ENCODE measurements around the gene CMTR1.

The CMTR1 gene

DNA sequence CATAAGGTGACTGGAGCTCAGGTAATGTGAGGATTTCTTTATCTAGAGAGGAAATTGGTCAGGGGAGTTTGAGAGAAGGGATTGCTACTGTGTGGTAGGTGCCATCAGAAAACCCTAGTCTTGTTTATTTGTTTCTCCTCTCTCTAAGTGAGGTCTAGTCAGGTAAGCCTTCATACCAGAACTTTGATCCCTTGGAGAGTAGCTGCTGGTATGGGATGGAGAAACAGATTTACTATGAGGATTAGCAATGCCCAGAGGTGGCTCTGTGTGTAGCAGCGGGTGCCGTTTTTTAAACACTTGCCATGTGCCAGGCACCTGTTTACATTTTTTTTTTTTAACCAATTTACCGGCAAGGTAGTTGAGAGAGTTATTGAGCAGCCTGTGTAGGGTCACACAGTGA, 19.5 kb downstream of the CMTR1 start:
- POLR2A ChIA-PET, result interaction anchor here (0.6 kb wide), 1 partner anchor 49 kb away, joined by 3 read pairs; no protein-coding TSS in a partner anchor
- Histone ChIP-seq H3K4me3 (ENCODE audit: low read depth, low read length) (no peak overlapping the region), H3K36me3 (ENCODE audit: control insufficient read depth in 2 of 2, insufficient read depth in 1 of 2, low read length in 2 of 2) (peaks cover 33 to 92% of the 10 kb centered on the region in 2 experiments), H3K4me1 (ENCODE audit: control insufficient read depth, insufficient read depth, low read length) (no peaks in the 10 kb centered on the region), H3K9me3 (ENCODE audit: control insufficient read depth, insufficient read depth, low read depth, low read length) (no peaks in the 10 kb centered on the region), H3K27ac (ENCODE audit: extremely low read depth, low read depth, low read length) (no peak overlapping the region)
- CTCF ChIA-PET, result interaction anchor here (1.3 to 1.4 kb wide), 3 partner anchors 8 to 240 kb away, joined by 4 read pairs; no protein-coding TSS in a partner anchor
- TF ChIP-seq ZFP69B (tag by site-specific recombination; IDR thresholded peaks at IDR 0.05), result no peak

DNA sequence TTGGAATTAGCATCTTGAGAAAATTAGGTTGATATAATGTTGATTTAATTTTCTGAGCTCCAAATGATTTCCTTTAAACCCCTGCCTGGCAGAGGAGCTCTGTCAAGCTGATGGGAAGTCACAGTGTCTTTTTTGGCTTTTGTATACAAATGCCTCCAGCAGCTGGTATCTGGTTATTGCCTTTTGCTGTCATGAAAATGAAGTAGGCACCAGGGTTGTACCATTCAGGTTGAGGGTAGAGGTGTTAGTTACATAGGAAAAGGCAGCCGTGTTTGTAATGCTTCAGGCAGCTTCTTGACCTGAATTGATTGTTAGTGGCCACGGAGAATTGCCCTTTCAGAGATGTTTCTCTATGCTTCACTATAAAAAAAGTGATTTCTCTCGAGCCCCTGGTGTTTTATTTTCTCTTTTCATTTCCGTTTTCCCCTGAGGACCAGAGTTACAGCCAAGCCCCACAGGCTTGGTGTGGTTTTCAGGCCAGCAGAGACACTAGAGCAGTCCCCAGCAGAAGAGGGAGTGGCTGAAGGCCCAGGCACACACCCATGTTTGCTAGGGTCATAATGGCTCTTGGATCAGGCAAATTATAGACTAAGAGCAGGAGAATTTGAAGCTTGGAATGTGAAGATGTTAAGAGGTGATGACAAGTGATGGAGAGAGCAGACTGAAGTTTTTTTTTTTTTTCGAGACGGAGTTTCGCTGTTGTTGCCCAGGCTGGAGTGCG, 21.6 kb downstream of the CMTR1 start:
- H3K9me3 ChIP-seq (ENCODE audit: control insufficient read depth, insufficient read depth, low read depth, low read length), result no peaks in the 10 kb centered on the region
- TF ChIP-seq ZNF19 (tag by site-specific recombination; IDR thresholded peaks at IDR 0.05; ENCODE audit: low read depth) (no peak), ZNF701 (tag by site-specific recombination; IDR thresholded peaks at IDR 0.05) (no peak), ZBTB7A (tag by site-specific recombination; IDR thresholded peaks at IDR 0.05; ENCODE audit: low read depth) (no peak), ZNF121 (tag by site-specific recombination; IDR thresholded peaks at IDR 0.05) (no peak), ZBTB21 (tag by site-specific recombination; IDR thresholded peaks at IDR 0.05) (no peak), ZNF266 (tag by site-specific recombination; IDR thresholded peaks at IDR 0.05; ENCODE audit: low read depth) (no peak), ZEB2 (tag by site-specific recombination; IDR thresholded peaks at IDR 0.05) (no peak)
- TF ChIP-seq, protein P1, sequence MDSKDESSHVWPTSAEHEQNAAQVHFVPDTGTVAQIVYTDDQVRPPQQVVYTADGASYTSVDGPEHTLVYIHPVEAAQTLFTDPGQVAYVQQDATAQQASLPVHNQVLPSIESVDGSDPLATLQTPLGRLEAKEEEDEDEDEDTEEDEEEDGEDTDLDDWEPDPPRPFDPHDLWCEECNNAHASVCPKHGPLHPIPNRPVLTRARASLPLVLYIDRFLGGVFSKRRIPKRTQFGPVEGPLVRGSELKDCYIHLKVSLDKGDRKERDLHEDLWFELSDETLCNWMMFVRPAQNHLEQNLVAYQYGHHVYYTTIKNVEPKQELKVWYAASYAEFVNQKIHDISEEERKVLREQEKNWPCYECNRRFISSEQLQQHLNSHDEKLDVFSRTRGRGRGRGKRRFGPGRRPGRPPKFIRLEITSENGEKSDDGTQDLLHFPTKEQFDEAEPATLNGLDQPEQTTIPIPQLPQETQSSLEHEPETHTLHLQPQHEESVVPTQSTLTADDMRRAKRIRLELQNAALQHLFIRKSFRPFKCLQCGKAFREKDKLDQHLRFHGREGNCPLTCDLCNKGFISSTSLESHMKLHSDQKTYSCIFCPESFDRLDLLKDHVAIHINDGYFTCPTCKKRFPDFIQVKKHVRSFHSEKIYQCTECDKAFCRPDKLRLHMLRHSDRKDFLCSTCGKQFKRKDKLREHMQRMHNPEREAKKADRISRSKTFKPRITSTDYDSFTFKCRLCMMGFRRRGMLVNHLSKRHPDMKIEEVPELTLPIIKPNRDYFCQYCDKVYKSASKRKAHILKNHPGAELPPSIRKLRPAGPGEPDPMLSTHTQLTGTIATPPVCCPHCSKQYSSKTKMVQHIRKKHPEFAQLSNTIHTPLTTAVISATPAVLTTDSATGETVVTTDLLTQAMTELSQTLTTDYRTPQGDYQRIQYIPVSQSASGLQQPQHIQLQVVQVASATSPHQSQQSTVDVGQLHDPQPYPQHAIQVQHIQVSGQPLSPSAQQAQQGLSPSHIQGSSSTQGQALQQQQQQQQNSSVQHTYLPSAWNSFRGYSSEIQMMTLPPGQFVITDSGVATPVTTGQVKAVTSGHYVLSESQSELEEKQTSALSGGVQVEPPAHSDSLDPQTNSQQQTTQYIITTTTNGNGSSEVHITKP (tag by site-specific recombination; IDR thresholded peaks at IDR 0.05), result peak; percentile 82
- TF ChIP-seq, protein P2, sequence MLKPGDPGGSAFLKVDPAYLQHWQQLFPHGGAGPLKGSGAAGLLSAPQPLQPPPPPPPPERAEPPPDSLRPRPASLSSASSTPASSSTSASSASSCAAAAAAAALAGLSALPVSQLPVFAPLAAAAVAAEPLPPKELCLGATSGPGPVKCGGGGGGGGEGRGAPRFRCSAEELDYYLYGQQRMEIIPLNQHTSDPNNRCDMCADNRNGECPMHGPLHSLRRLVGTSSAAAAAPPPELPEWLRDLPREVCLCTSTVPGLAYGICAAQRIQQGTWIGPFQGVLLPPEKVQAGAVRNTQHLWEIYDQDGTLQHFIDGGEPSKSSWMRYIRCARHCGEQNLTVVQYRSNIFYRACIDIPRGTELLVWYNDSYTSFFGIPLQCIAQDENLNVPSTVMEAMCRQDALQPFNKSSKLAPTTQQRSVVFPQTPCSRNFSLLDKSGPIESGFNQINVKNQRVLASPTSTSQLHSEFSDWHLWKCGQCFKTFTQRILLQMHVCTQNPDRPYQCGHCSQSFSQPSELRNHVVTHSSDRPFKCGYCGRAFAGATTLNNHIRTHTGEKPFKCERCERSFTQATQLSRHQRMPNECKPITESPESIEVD (tag by site-specific recombination; IDR thresholded peaks at IDR 0.05), result no peak
- POLR2A ChIA-PET, result no interaction called here
- CTCF ChIA-PET, result interaction anchor here (0.6 to 1.4 kb wide), 8 partner anchors 8 to 131 kb away, joined by 3 to 7 read pairs (median 4); no protein-coding TSS in a partner anchor
- no peaks in the 10 kb centered on the region for H3K4me1 ChIP-seq (ENCODE audit: control insufficient read depth, insufficient read depth, low read length)
- H3K4me3 ChIP-seq (ENCODE audit: low read depth, low read length), result no peak overlapping the region
- H3K36me3 ChIP-seq (ENCODE audit: control insufficient read depth in 2 of 2, insufficient read depth in 1 of 2, low read length in 2 of 2), result peaks cover 24 to 90% of the 10 kb centered on the region in 2 experiments
- H3K27ac ChIP-seq (ENCODE audit: extremely low read depth, low read depth, low read length), result no peak overlapping the region

DNA sequence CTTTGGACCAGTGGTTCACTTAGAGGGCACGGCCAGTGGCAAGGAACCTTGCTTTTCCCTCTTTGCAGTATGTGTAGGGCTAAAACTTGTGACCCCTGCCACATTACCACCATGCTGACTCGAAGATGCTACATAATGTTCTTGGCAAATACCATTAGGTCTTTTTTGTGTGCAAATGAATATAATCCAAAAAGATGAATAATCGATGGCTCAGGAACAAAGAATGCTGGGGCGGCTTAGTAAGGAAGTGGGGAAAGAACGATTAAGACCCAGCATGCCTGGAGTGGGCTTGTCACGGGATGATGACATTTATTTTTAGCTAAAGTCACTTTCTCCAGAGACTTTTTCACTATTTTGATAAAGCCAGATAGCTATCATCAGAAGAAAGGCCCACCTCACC, 23.1 kb downstream of the CMTR1 start:
- CTCF ChIA-PET, result interaction anchor here (1.1 to 1.7 kb wide), 2 partner anchors 75 to 131 kb away, joined by 3 to 8 read pairs; no protein-coding TSS in a partner anchor
- POLR2A ChIA-PET, result no interaction called here
- Histone ChIP-seq H3K9me3 (ENCODE audit: control insufficient read depth, insufficient read depth, low read depth, low read length) (no peaks in the 10 kb centered on the region), H3K27ac (ENCODE audit: extremely low read depth, low read depth, low read length) (no peak overlapping the region), H3K36me3 (ENCODE audit: control insufficient read depth in 2 of 2, insufficient read depth in 1 of 2, low read length in 2 of 2) (peaks cover 18 to 92% of the 10 kb centered on the region in 2 experiments), H3K4me3 (ENCODE audit: low read depth, low read length) (no peak overlapping the region), H3K4me1 (ENCODE audit: control insufficient read depth, insufficient read depth, low read length) (no peaks in the 10 kb centered on the region)
- TF ChIP-seq, protein P3, sequence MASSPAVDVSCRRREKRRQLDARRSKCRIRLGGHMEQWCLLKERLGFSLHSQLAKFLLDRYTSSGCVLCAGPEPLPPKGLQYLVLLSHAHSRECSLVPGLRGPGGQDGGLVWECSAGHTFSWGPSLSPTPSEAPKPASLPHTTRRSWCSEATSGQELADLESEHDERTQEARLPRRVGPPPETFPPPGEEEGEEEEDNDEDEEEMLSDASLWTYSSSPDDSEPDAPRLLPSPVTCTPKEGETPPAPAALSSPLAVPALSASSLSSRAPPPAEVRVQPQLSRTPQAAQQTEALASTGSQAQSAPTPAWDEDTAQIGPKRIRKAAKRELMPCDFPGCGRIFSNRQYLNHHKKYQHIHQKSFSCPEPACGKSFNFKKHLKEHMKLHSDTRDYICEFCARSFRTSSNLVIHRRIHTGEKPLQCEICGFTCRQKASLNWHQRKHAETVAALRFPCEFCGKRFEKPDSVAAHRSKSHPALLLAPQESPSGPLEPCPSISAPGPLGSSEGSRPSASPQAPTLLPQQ (tag by site-specific recombination; IDR thresholded peaks at IDR 0.05), result no peak
- TF ChIP-seq ZBTB21 (tag by site-specific recombination; IDR thresholded peaks at IDR 0.05), result no peak
- TF ChIP-seq ZNF2 (tag by site-specific recombination; IDR thresholded peaks at IDR 0.05), result no peak
- no peak for TF ChIP-seq ZNF391 (tag by site-specific recombination; IDR thresholded peaks at IDR 0.05; ENCODE audit: borderline replicate concordance, low read depth)
- TF ChIP-seq ZNF658 (tag by site-specific recombination; IDR thresholded peaks at IDR 0.05), result no peak
- TF ChIP-seq ZNF114 (tag by site-specific recombination; IDR thresholded peaks at IDR 0.05), result no peak
- TF ChIP-seq, protein P4, sequence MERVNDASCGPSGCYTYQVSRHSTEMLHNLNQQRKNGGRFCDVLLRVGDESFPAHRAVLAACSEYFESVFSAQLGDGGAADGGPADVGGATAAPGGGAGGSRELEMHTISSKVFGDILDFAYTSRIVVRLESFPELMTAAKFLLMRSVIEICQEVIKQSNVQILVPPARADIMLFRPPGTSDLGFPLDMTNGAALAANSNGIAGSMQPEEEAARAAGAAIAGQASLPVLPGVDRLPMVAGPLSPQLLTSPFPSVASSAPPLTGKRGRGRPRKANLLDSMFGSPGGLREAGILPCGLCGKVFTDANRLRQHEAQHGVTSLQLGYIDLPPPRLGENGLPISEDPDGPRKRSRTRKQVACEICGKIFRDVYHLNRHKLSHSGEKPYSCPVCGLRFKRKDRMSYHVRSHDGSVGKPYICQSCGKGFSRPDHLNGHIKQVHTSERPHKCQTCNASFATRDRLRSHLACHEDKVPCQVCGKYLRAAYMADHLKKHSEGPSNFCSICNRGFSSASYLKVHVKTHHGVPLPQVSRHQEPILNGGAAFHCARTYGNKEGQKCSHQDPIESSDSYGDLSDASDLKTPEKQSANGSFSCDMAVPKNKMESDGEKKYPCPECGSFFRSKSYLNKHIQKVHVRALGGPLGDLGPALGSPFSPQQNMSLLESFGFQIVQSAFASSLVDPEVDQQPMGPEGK (tag by site-specific recombination; IDR thresholded peaks at IDR 0.05), result no peak
- TF ChIP-seq KLF16 (tag by site-specific recombination; IDR thresholded peaks at IDR 0.05), result no peak
- TF ChIP-seq GLIS1 (tag by site-specific recombination; IDR thresholded peaks at IDR 0.05), result no peak
- no peak for TF ChIP-seq ZNF837 (tag by site-specific recombination; IDR thresholded peaks at IDR 0.05)
- no peak for TF ChIP-seq ZNF404 (tag by site-specific recombination; IDR thresholded peaks at IDR 0.05)
- TF ChIP-seq ZNF350 (tag by site-specific recombination; IDR thresholded peaks at IDR 0.05), result no peak
- no peak for TF ChIP-seq ZXDB (tag by site-specific recombination; IDR thresholded peaks at IDR 0.05)
